GM10847 (cell line): ENCODE measurements around the gene MDM1.

Source experiments
- POLR2A ChIP-seq: IDR thresholded peaks from 2 replicates; pipeline ENCODE4 v1.6.1; 2011; ENCODE audit not compliant: insufficient read length; ENCODE audit errors: extremely low read depth

The MDM1 gene

GRCh38 chr12:68340404-68341270, 8.5 kb upstream of the MDM1 start:
- no peak for TF ChIP-seq POLR2A

- no peak for TF ChIP-seq POLR2A
Observed at GRCh38 chr12:68336889-68337303, 4.7 kb upstream of the MDM1 start.

- no peak for TF ChIP-seq POLR2A
Observed at GRCh38 chr12:68335462-68335861, 3.3 kb upstream of the MDM1 start.

GRCh38 chr12:68334132-68334531, 2.0 kb upstream of the MDM1 start:
- TF ChIP-seq POLR2A = no peak

GRCh38 chr12:68332728-68333630, 817 bp upstream of the MDM1 start:
- no peak for TF ChIP-seq POLR2A

- TF ChIP-seq POLR2A = no peak
Observed at GRCh38 chr12:68331500-68331868, 678 bp downstream of the MDM1 start.

- no peak for TF ChIP-seq POLR2A
Observed at GRCh38 chr12:68327896-68328295, 4.3 kb downstream of the MDM1 start.

GRCh38 chr12:68326716-68327115, 5.4 kb downstream of the MDM1 start:
- no peak for TF ChIP-seq POLR2A

GRCh38 chr12:68325966-68326365, 6.2 kb downstream of the MDM1 start:
- no peak for TF ChIP-seq POLR2A

GRCh38 chr12:68324531-68324930, 7.6 kb downstream of the MDM1 start:
- TF ChIP-seq POLR2A = no peak

- TF ChIP-seq POLR2A = no peak
Observed at GRCh38 chr12:68321140-68321539, 11.0 kb downstream of the MDM1 start.

GRCh38 chr12:68319988-68320623, 12.1 kb downstream of the MDM1 start:
- TF ChIP-seq POLR2A = no peak

- TF ChIP-seq POLR2A = no peak
Observed at GRCh38 chr12:68317047-68317667, 15.0 kb downstream of the MDM1 start.

GRCh38 chr12:68310370-68310769, 21.8 kb downstream of the MDM1 start:
- TF ChIP-seq POLR2A = no peak

- TF ChIP-seq POLR2A = no peak
Observed at GRCh38 chr12:68306564-68306963, 25.6 kb downstream of the MDM1 start.
